HEK293 (cell line): ENCODE results near the gene ZIC4.

Experiments
- EGR2 ChIP-seq: fragments of 450-650 bp; formaldehyde crosslinking; IDR thresholded peaks from 2 replicates; pipeline ENCODE4 v1.5.1; 2016; ENCODE audit warnings: low read depth, missing biosample characterization, missing genetic modification characterization
- MYNN ChIP-seq: fragments of 450-650 bp; formaldehyde crosslinking; IDR thresholded peaks from 2 replicates; pipeline ENCODE4 v1.5.1; 2016; ENCODE audit warnings: missing biosample characterization, missing genetic modification characterization, borderline replicate concordance
- SCRT1 ChIP-seq: fragments of 450-650 bp; formaldehyde crosslinking; IDR thresholded peaks from 2 replicates; pipeline ENCODE4 v1.5.1; 2016; ENCODE audit warnings: missing biosample characterization, missing genetic modification characterization, borderline replicate concordance
- ZNF140 ChIP-seq: fragments of 450-650 bp; formaldehyde crosslinking; IDR thresholded peaks from 2 replicates; pipeline ENCODE4 v1.5.1; 2016; ENCODE audit warnings: missing biosample characterization, missing genetic modification characterization
- ZNF19 ChIP-seq: fragments of 450-650 bp; formaldehyde crosslinking; IDR thresholded peaks from 2 replicates; pipeline ENCODE4; 2016; ENCODE audit warnings: missing biosample characterization, missing genetic modification characterization, low read depth
- ZNF335 ChIP-seq: fragments of 450-650 bp; formaldehyde crosslinking; conservative IDR thresholded peaks from 2 replicates; pipeline ENCODE4 v1.5.1; 2016; ENCODE audit warnings: missing biosample characterization, missing genetic modification characterization
- ZNF561 ChIP-seq: fragments of 450-650 bp; IDR thresholded peaks from 2 replicates; pipeline ENCODE4 v1.5.1; 2018; ENCODE audit warnings: missing biosample characterization, missing genetic modification characterization, borderline replicate concordance
- ZNF785 ChIP-seq: fragments of 450-650 bp; formaldehyde crosslinking; IDR thresholded peaks from 2 replicates; pipeline ENCODE4 v1.5.1; 2016; ENCODE audit warnings: missing biosample characterization, missing genetic modification characterization
- TF ChIP-seq, protein P1 (sequence below): fragments of 450-650 bp; formaldehyde crosslinking; IDR thresholded peaks from 2 replicates; pipeline ENCODE4 v1.5.1; 2016; ENCODE audit warnings: missing biosample characterization, missing genetic modification characterization
- TF ChIP-seq, protein P2 (sequence below): fragments of 450-650 bp; IDR thresholded peaks from 2 replicates; pipeline ENCODE4 v1.5.1; 2018; ENCODE audit warnings: missing biosample characterization, missing genetic modification characterization
- TF ChIP-seq, protein P3 (sequence below): fragments of 450-650 bp; formaldehyde crosslinking; optimal IDR thresholded peaks from 2 replicates; pipeline ENCODE3; 2016; ENCODE audit warnings: missing biosample characterization, mild to moderate bottlenecking, missing genetic modification characterization
- TF ChIP-seq, protein P4 (sequence below): IDR thresholded peaks from 2 replicates; pipeline ENCODE4 v1.6.1; 2011; ENCODE audit warnings: mild to moderate bottlenecking, low read depth, low read length, borderline replicate concordance

DNA sequence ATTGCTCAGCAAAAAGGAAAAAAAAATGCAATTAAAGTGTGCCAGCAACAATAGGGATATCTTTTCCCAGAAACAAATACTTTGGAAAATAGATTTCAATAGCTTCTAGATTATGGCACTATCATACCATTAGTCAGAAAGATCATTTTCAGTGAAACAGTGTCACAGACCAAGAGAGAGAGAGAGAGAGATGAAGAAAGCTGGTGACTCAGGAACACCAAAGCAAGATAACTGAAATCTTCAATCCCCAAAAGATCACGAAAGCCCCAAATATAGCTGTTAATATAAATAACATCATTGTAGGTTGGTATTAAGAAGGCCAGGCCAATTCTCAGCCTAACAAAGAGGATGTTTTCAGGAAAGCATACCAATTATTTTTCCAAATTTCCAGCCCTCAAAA lies 57.4 kb downstream of the ZIC4 start:
- TF ChIP-seq MYNN (no peak), SCRT1 (tag by site-specific recombination) (no peak), ZNF561 (no peak), ZNF335 (tag by site-specific recombination) (no peak), ZNF140 (tag by site-specific recombination) (no peak), EGR2 (tag by site-specific recombination) (no peak), ZNF785 (tag by site-specific recombination) (no peak), ZNF19 (tag by site-specific recombination) (no peak)
- TF ChIP-seq, protein P1, sequence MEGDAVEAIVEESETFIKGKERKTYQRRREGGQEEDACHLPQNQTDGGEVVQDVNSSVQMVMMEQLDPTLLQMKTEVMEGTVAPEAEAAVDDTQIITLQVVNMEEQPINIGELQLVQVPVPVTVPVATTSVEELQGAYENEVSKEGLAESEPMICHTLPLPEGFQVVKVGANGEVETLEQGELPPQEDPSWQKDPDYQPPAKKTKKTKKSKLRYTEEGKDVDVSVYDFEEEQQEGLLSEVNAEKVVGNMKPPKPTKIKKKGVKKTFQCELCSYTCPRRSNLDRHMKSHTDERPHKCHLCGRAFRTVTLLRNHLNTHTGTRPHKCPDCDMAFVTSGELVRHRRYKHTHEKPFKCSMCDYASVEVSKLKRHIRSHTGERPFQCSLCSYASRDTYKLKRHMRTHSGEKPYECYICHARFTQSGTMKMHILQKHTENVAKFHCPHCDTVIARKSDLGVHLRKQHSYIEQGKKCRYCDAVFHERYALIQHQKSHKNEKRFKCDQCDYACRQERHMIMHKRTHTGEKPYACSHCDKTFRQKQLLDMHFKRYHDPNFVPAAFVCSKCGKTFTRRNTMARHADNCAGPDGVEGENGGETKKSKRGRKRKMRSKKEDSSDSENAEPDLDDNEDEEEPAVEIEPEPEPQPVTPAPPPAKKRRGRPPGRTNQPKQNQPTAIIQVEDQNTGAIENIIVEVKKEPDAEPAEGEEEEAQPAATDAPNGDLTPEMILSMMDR (tag by site-specific recombination), result no peak
- TF ChIP-seq, protein P2, sequence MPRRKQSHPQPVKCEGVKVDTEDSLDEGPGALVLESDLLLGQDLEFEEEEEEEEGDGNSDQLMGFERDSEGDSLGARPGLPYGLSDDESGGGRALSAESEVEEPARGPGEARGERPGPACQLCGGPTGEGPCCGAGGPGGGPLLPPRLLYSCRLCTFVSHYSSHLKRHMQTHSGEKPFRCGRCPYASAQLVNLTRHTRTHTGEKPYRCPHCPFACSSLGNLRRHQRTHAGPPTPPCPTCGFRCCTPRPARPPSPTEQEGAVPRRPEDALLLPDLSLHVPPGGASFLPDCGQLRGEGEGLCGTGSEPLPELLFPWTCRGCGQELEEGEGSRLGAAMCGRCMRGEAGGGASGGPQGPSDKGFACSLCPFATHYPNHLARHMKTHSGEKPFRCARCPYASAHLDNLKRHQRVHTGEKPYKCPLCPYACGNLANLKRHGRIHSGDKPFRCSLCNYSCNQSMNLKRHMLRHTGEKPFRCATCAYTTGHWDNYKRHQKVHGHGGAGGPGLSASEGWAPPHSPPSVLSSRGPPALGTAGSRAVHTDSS, result no peak
- TF ChIP-seq, protein P3, sequence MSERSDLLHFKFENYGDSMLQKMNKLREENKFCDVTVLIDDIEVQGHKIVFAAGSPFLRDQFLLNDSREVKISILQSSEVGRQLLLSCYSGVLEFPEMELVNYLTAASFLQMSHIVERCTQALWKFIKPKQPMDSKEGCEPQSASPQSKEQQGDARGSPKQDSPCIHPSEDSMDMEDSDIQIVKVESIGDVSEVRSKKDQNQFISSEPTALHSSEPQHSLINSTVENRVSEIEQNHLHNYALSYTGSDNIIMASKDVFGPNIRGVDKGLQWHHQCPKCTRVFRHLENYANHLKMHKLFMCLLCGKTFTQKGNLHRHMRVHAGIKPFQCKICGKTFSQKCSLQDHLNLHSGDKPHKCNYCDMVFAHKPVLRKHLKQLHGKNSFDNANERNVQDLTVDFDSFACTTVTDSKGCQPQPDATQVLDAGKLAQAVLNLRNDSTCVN (tag by site-specific recombination), result no peak
- TF ChIP-seq, protein P4, sequence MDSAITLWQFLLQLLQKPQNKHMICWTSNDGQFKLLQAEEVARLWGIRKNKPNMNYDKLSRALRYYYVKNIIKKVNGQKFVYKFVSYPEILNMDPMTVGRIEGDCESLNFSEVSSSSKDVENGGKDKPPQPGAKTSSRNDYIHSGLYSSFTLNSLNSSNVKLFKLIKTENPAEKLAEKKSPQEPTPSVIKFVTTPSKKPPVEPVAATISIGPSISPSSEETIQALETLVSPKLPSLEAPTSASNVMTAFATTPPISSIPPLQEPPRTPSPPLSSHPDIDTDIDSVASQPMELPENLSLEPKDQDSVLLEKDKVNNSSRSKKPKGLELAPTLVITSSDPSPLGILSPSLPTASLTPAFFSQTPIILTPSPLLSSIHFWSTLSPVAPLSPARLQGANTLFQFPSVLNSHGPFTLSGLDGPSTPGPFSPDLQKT, result no peak
